ENCODE measurements around the gene PRKN.

- TF ChIP-seq CTCF (IDR thresholded peaks at IDR 0.05; ENCODE audit: low read length) (no peak), EZH2 (optimal IDR thresholded peaks at IDR 0.05; ENCODE audit: low read depth, low read length) (no peak), EZH2phosphoT487 (IDR thresholded peaks at IDR 0.05; ENCODE audit: low read length) (no peak)
Measured at GRCh38 chr6:162345051-162345511, 382.5 kb downstream of the PRKN start.
